Measurements from ENCODE around the gene HSPBP1.

GRCh38 chr19:55262359-55262758 lies 17.6 kb downstream of the HSPBP1 start:
- TF ChIP-seq EZH2 (IDR thresholded peaks at IDR 0.05), result no peak
- TF ChIP-seq ZNF274 (IDR thresholded peaks at IDR 0.05; ENCODE audit: low read depth, low read length), result no peak
- TF ChIP-seq POLR2AphosphoS5 (IDR thresholded peaks at IDR 0.05; ENCODE audit: low read depth, low read length), result no peak
- TF ChIP-seq, protein P1, sequence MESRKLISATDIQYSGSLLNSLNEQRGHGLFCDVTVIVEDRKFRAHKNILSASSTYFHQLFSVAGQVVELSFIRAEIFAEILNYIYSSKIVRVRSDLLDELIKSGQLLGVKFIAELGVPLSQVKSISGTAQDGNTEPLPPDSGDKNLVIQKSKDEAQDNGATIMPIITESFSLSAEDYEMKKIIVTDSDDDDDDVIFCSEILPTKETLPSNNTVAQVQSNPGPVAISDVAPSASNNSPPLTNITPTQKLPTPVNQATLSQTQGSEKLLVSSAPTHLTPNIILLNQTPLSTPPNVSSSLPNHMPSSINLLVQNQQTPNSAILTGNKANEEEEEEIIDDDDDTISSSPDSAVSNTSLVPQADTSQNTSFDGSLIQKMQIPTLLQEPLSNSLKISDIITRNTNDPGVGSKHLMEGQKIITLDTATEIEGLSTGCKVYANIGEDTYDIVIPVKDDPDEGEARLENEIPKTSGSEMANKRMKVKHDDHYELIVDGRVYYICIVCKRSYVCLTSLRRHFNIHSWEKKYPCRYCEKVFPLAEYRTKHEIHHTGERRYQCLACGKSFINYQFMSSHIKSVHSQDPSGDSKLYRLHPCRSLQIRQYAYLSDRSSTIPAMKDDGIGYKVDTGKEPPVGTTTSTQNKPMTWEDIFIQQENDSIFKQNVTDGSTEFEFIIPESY (IDR thresholded peaks at IDR 0.05; ENCODE audit: extremely low read depth, insufficient replicate concordance, low read length), result no peak
- TF ChIP-seq CEBPB (IDR thresholded peaks at IDR 0.05; ENCODE audit: low read depth), result no peak
- no peak for TF ChIP-seq CTCF (IDR thresholded peaks at IDR 0.05 in 2 of 3, conservative IDR thresholded peaks at IDR 0.05 in 1 of 3; ENCODE audit: borderline replicate concordance in 1 of 3, insufficient read depth in 1 of 3, low read depth in 2 of 3, low read length in 2 of 3)
- no peak for TF ChIP-seq POLR2A (IDR thresholded peaks at IDR 0.05; ENCODE audit: borderline replicate concordance, extremely low read depth, insufficient read depth, insufficient read length)
- no peak for TF ChIP-seq ATF3 (IDR thresholded peaks at IDR 0.05)
- no peak for TF ChIP-seq REST (IDR thresholded peaks at IDR 0.05; ENCODE audit: low read depth)
- TF ChIP-seq YY1 (IDR thresholded peaks at IDR 0.05; ENCODE audit: extremely low read depth, insufficient replicate concordance, low read depth, low read length), result no peak
- no peak for TF ChIP-seq JUND (IDR thresholded peaks at IDR 0.05)
